Vagina (tissue), 2 donors: ENCODE measurements around the gene CDH13. TPM values are rescaled to one million over a fixed set of nuclear protein-coding genes. Genes with fewer than 3 reads are reported as not detected.

Experiments
- DNase-seq, 2 donors: peaks; one replicate each; pipeline ENCODE4 v3.0.0-alpha.2; 2017; ENCODE audit errors: extremely low spot score in 2 of 2
- H3K27ac ChIP-seq: fragments of 200-600 bp; sonication (generic); one replicate; pipeline ENCODE4 v1.5.1; 2019
- H3K27me3 ChIP-seq: fragments of 200-600 bp; sonication (generic); one replicate; pipeline ENCODE4 v1.5.1; 2019
- H3K36me3 ChIP-seq, 2 donors: fragments of 200-600 bp; sonication (generic); one replicate each; pipeline ENCODE4 v1.5.1; 2017 to 2019
- H3K4me1 ChIP-seq: fragments of 200-600 bp; sonication (generic); one replicate; pipeline ENCODE4 v1.5.1; 2019
- H3K4me3 ChIP-seq, 2 donors: fragments of 200-600 bp; sonication (generic); 1 replicate in 1 of 2; 2 replicates in 1 of 2; pipeline ENCODE4 v1.5.1; 2016 to 2019
- H3K9me3 ChIP-seq: fragments of 200-600 bp; sonication (generic); one replicate; pipeline ENCODE4 v1.5.1; 2019
- POLR2A ChIP-seq, 2 donors: fragments of 450-650 bp; IDR thresholded peaks; one replicate each; pipeline ENCODE4 v1.6.1; 2017; ENCODE audit warnings: antibody characterized with exemption in 2 of 2, mild to moderate bottlenecking in 2 of 2, moderate library complexity in 2 of 2
- POLR2AphosphoS5 ChIP-seq, 2 donors: sonication (generic); formaldehyde crosslinking; IDR thresholded peaks; one replicate each; pipeline ENCODE4 v1.9.0; 2017; ENCODE audit warnings: antibody characterized with exemption in 2 of 2, mild to moderate bottlenecking in 2 of 2, low read depth in 1 of 2; ENCODE audit not compliant: insufficient read depth in 1 of 2
- intact Hi-C: fragments of 100-400 bp; cut with DNase I; formaldehyde crosslinking; loops from one replicate; pipeline ENCODE4 v1.15.1; 2023
- total RNA-seq: library from RNA; depleted of rRNA; stranded (reverse); fragments of >200 nt; gene quantifications from one replicate; pipeline ENCODE4 v1.2.3, GENCODE V29; 2016
- TF ChIP-seq, protein P1 (sequence below), 3 experiments: fragments of 450-650 bp in 2 of 3; fragments of 200-600 bp in 1 of 3; sonication (generic) in 1 of 3; IDR thresholded peaks; one replicate each; pipeline ENCODE4 v1.5.1; 2017 to 2019; ENCODE audit warnings: antibody characterized with exemption in 3 of 3, mild to moderate bottlenecking in 2 of 3, moderate library complexity in 2 of 3

The CDH13 gene
- total RNA-seq, 1 donor from 2014 or later: 123 TPM

DNA sequence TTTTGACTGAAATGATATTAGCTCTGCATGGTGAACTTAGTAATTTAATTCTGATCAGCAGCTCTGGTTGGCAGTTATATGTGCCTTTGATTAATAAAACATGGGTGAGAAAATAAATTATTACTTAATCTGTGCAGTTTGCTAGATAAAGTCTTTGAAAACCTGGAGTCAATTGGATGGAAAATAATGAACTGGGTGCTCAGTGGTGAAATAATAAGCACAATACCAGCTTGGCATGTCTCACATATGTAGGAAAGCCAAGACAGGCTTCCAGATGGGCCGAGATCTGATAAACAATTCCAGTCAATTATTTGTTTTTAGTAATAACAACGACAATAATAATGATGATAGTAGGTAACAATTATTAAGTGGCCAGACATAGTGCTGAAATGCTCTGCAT is 326.7 kb downstream of the CDH13 start:
- TF ChIP-seq POLR2A (IDR thresholded peaks at IDR 0.05) (no peak), POLR2AphosphoS5 (IDR thresholded peaks at IDR 0.05; ENCODE audit: insufficient read depth in 1 of 2, low read depth in 1 of 2) (no peak)
- TF ChIP-seq, protein P1, sequence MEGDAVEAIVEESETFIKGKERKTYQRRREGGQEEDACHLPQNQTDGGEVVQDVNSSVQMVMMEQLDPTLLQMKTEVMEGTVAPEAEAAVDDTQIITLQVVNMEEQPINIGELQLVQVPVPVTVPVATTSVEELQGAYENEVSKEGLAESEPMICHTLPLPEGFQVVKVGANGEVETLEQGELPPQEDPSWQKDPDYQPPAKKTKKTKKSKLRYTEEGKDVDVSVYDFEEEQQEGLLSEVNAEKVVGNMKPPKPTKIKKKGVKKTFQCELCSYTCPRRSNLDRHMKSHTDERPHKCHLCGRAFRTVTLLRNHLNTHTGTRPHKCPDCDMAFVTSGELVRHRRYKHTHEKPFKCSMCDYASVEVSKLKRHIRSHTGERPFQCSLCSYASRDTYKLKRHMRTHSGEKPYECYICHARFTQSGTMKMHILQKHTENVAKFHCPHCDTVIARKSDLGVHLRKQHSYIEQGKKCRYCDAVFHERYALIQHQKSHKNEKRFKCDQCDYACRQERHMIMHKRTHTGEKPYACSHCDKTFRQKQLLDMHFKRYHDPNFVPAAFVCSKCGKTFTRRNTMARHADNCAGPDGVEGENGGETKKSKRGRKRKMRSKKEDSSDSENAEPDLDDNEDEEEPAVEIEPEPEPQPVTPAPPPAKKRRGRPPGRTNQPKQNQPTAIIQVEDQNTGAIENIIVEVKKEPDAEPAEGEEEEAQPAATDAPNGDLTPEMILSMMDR (IDR thresholded peaks at IDR 0.05): no peak

DNA sequence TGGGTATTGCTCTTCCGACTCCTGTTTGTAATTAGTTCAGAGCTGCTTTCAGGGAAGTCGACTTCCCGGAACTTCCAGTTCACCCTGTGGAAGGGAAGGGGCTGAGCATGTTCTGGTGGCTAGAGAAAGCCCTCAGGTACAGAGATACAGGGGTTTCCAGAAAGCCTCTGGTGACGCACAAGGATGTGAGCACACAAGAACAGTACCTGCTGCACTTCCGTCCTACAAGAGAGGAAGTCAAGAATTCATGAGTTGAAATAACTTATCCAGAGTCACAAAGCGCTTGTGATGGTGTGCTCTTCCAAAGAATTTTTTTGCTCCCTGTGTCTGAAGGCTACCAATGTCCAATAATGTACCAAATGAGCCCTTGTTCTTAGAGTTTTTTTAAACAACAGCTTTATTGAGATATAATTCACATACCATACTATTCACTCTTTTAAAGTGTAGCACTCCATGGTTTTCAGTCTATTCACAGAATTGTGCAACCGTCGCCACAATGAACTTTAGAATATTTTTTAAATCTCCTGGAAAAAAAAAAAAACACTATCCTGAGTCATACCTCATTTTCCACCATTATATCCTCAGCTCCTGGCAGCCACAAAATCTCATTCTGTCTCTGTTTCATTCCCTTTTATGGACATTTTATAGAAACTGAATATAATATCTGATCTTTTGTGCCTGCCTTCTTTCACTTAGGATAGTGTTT is 327.6 kb downstream of the CDH13 start:
- intact Hi-C loops: no loop called here
- H3K27ac ChIP-seq: no peak overlapping the region
- H3K27me3 ChIP-seq: no peaks in the 10 kb centered on the region
- no peak for TF ChIP-seq POLR2AphosphoS5 (IDR thresholded peaks at IDR 0.05; ENCODE audit: insufficient read depth in 1 of 2, low read depth in 1 of 2)
- TF ChIP-seq, protein P1 (IDR thresholded peaks at IDR 0.05): no peak
- no peak for TF ChIP-seq POLR2A (IDR thresholded peaks at IDR 0.05)
- H3K4me1 ChIP-seq: no peaks in the 10 kb centered on the region
- H3K4me3 ChIP-seq: no peak overlapping the region
- no peaks in the 10 kb centered on the region for H3K9me3 ChIP-seq
- no peak for DNase-seq
- no peaks in the 10 kb centered on the region for H3K36me3 ChIP-seq

More for the DNA sequence above, 326.7 kb downstream of the CDH13 start:
- Histone ChIP-seq H3K27ac (no peak overlapping the region), H3K36me3 (no peaks in the 10 kb centered on the region), H3K4me1 (no peaks in the 10 kb centered on the region), H3K4me3 (no peak overlapping the region), H3K27me3 (no peaks in the 10 kb centered on the region), H3K9me3 (no peaks in the 10 kb centered on the region)
- no peak for DNase-seq
- intact Hi-C loops: no loop called here

DNA sequence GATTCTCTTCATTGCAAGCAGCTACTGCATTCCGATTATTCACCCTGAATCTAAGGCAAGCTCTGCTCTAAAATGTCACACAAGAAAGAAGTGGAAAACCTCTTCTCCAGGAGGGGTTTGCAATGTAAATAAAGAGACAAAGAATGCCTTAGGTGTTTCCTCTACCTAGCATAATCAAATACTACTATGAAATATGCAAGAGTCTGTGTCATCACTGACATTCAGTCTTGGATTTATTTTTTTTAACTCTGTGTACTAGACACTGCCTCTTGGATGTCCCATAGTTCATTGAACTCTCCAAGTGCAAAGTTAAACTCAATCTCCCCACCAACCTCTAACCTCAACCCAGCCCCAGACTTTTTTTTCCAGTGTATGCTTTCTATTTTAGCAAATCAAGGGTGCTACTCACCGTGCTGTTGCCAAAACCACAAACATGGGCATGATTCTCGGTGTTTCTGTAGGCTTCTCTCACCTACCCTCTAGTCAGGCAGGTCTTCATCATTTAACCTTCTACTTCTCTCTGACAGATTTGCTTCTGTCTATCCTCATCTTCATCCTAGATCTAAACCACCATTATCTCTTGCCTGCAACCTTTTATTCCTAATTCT is 329.1 kb downstream of the CDH13 start:
- Histone ChIP-seq H3K4me3 (no peak overlapping the region), H3K27ac (no peak overlapping the region), H3K9me3 (no peaks in the 10 kb centered on the region), H3K36me3 (no peaks in the 10 kb centered on the region), H3K4me1 (no peaks in the 10 kb centered on the region), H3K27me3 (no peaks in the 10 kb centered on the region)
- no peak for DNase-seq
- intact Hi-C loops: no loop called here
- no peak for TF ChIP-seq POLR2AphosphoS5 (IDR thresholded peaks at IDR 0.05; ENCODE audit: insufficient read depth in 1 of 2, low read depth in 1 of 2)
- TF ChIP-seq POLR2A (IDR thresholded peaks at IDR 0.05): no peak
- TF ChIP-seq, protein P1 (IDR thresholded peaks at IDR 0.05): no peak

DNA sequence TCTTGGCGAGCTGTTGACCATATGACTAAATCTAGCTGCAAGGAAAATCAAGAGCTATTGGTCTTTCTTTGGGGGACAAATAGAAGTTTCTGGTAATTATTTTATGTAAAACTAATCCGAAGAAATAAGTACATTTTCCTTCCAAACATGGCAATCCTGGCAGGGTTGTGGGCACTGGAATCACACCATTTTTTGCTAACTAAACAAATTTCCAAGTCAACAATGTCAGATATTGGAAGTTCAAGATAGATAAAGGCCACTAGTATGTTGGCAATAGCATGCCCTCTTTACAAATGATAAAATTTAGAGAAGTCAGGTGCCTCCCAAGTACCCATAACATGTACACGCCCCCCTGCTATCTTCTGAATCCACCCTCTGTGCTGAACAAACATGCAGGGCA is 330.4 kb downstream of the CDH13 start:
- intact Hi-C loops: no loop called here
- TF ChIP-seq POLR2AphosphoS5 (IDR thresholded peaks at IDR 0.05; ENCODE audit: insufficient read depth in 1 of 2, low read depth in 1 of 2) (no peak), POLR2A (IDR thresholded peaks at IDR 0.05) (no peak)
- TF ChIP-seq, protein P1 (IDR thresholded peaks at IDR 0.05): no peak
- Histone ChIP-seq H3K27me3 (no peaks in the 10 kb centered on the region), H3K4me3 (no peak overlapping the region), H3K27ac (no peak overlapping the region), H3K36me3 (no peaks in the 10 kb centered on the region), H3K4me1 (no peaks in the 10 kb centered on the region), H3K9me3 (no peaks in the 10 kb centered on the region)
- no peak for DNase-seq

DNA sequence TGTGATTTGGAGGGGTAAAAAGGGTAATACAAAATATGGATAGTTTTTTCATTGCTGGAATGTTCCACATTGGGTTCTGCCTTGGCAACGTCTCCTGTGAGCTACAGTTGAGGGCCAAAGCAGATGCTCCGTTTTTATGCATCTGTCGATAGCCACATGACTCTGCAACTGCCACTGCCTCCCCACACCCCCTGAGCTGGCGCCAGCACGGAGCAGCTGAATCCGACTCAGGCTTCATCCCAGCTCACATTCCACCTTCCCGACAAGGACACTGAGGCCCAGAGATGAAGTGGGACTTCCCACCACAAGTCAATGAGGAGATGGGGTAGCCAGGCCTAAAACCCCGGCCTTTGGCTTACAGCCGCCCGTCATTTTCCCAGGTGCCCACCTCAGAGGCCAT is 334.1 kb downstream of the CDH13 start:
- no peak overlapping the region for H3K27ac ChIP-seq
- H3K36me3 ChIP-seq: no peaks in the 10 kb centered on the region
- TF ChIP-seq POLR2A (IDR thresholded peaks at IDR 0.05): no peak
- no peak for TF ChIP-seq POLR2AphosphoS5 (IDR thresholded peaks at IDR 0.05; ENCODE audit: insufficient read depth in 1 of 2, low read depth in 1 of 2)
- TF ChIP-seq, protein P1 (IDR thresholded peaks at IDR 0.05): no peak
- no peak for DNase-seq
- H3K27me3 ChIP-seq: no peaks in the 10 kb centered on the region
- no peak overlapping the region for H3K4me3 ChIP-seq
- intact Hi-C loops: no loop called here
- no peaks in the 10 kb centered on the region for H3K9me3 ChIP-seq
- no peaks in the 10 kb centered on the region for H3K4me1 ChIP-seq
